ENCODE measurements around the gene MACROD2. TPM values are rescaled to one million over a fixed set of nuclear protein-coding genes. Genes with fewer than 3 reads are reported as not detected.

MACROD2 gene
- polyA plus RNA-seq, 1 donor (not counting 4 experiments of a cell fraction or from before 2014, with no cell fraction given) = 0.71 TPM

- Histone ChIP-seq H4K20me1 (ENCODE audit: control insufficient read depth, extremely low read depth, insufficient read depth, low read length) (no peaks in the 10 kb centered on the region), H3K4me3 (ENCODE audit: control insufficient read depth in 2 of 3, extremely low read depth in 1 of 3, insufficient read depth in 2 of 3, low read depth in 1 of 3, low read length in 3 of 3) (no peak overlapping the region), H3K9me1 (ENCODE audit: control insufficient read depth, extremely low read depth, insufficient read depth, low read length) (no peaks in the 10 kb centered on the region), H3K9ac (ENCODE audit: control insufficient read depth, extremely low read depth, insufficient read depth, low read length) (no peak overlapping the region), H3K27ac (ENCODE audit: control insufficient read depth, insufficient read depth, low read length) (no peak overlapping the region), H2AFZ (ENCODE audit: control insufficient read depth, low read length) (no peak overlapping the region), H3K9me3 (ENCODE audit: control insufficient read depth, low read depth, low read length) (no peaks in the 10 kb centered on the region), H3K36me3 (ENCODE audit: control insufficient read depth in 2 of 2, extremely low read depth in 1 of 2, insufficient read depth in 2 of 2, low read length in 2 of 2) (no peaks in the 10 kb centered on the region), H3K79me2 (ENCODE audit: control insufficient read depth, insufficient read depth, low read length) (no peaks in the 10 kb centered on the region), H3K4me1 (ENCODE audit: control insufficient read depth, extremely low read depth, insufficient read depth, low read length) (no peaks in the 10 kb centered on the region), H3K27me3 (ENCODE audit: control insufficient read depth, extremely low read depth, insufficient read depth, low read length) (no peaks in the 10 kb centered on the region), H3K4me2 (ENCODE audit: control insufficient read depth, extremely low read depth, insufficient read depth, low read depth, low read length) (no peak overlapping the region)
- FAIRE-seq (no peak), DNase-seq (ENCODE audit: low read depth, low spot score) (no peak)
- TF ChIP-seq EZH2 (IDR thresholded peaks at IDR 0.05; ENCODE audit: low read length) (no peak), CTCF (optimal IDR thresholded peaks at IDR 0.05 in 1 of 3, IDR thresholded peaks at IDR 0.05 in 1 of 3, conservative IDR thresholded peaks at IDR 0.05 in 1 of 3; ENCODE audit: extremely low read depth in 1 of 3, insufficient read depth in 2 of 3, low read length in 3 of 3) (no peak)
- dilution Hi-C loops (cut with MboI; ENCODE audit: extremely low pct_ligation_motif_present, low sequenced_read_pairs) = no loop called here
Observed at GRCh38 chr20:15396900-15397299, 1401.6 kb downstream of the MACROD2 start.

- no peaks in the 10 kb centered on the region for H3K36me3 ChIP-seq (ENCODE audit: control insufficient read depth in 2 of 2, extremely low read depth in 1 of 2, insufficient read depth in 2 of 2, low read length in 2 of 2)
- H3K4me2 ChIP-seq (ENCODE audit: control insufficient read depth, extremely low read depth, insufficient read depth, low read depth, low read length) = no peak overlapping the region
- H3K9me1 ChIP-seq (ENCODE audit: control insufficient read depth, extremely low read depth, insufficient read depth, low read length) = no peaks in the 10 kb centered on the region
- H2AFZ ChIP-seq (ENCODE audit: control insufficient read depth, low read length) = no peak overlapping the region
- H3K27me3 ChIP-seq (ENCODE audit: control insufficient read depth, extremely low read depth, insufficient read depth, low read length) = no peaks in the 10 kb centered on the region
- H3K79me2 ChIP-seq (ENCODE audit: control insufficient read depth, insufficient read depth, low read length) = no peaks in the 10 kb centered on the region
- dilution Hi-C loops (cut with MboI; ENCODE audit: extremely low pct_ligation_motif_present, low sequenced_read_pairs) = no loop called here
- H3K4me3 ChIP-seq (ENCODE audit: control insufficient read depth in 2 of 3, extremely low read depth in 1 of 3, insufficient read depth in 2 of 3, low read depth in 1 of 3, low read length in 3 of 3) = no peak overlapping the region
- H3K9me3 ChIP-seq (ENCODE audit: control insufficient read depth, low read depth, low read length) = no peaks in the 10 kb centered on the region
- no peak for TF ChIP-seq CTCF (optimal IDR thresholded peaks at IDR 0.05 in 1 of 3, IDR thresholded peaks at IDR 0.05 in 1 of 3, conservative IDR thresholded peaks at IDR 0.05 in 1 of 3; ENCODE audit: extremely low read depth in 1 of 3, insufficient read depth in 2 of 3, low read length in 3 of 3)
- no peak for TF ChIP-seq EZH2 (IDR thresholded peaks at IDR 0.05; ENCODE audit: low read length)
- FAIRE-seq (no peak), DNase-seq (ENCODE audit: low read depth, low spot score) (no peak)
- no peak overlapping the region for H3K27ac ChIP-seq (ENCODE audit: control insufficient read depth, insufficient read depth, low read length)
- H4K20me1 ChIP-seq (ENCODE audit: control insufficient read depth, extremely low read depth, insufficient read depth, low read length) = no peaks in the 10 kb centered on the region
- no peaks in the 10 kb centered on the region for H3K4me1 ChIP-seq (ENCODE audit: control insufficient read depth, extremely low read depth, insufficient read depth, low read length)
- H3K9ac ChIP-seq (ENCODE audit: control insufficient read depth, extremely low read depth, insufficient read depth, low read length) = no peak overlapping the region
Observed at GRCh38 chr20:15399781-15400180, 1404.5 kb downstream of the MACROD2 start.
